Stimulated activated CD4-positive, alpha-beta T cell treated with anti-CD3 and anti-CD28 coated beads, TNF-alpha, amount 100 ng/mL, for 48 hours (primary cell): ENCODE results near the gene CCDC71L.

Experiments
- DNase-seq, 3 donors: peaks; one replicate each; pipeline ENCODE4 v3.0.0-alpha.2; 2020; ENCODE audit warnings: low read depth in 3 of 3

The CCDC71L gene

GRCh38 chr7:106625678-106626301, 35.2 kb downstream of the CCDC71L start:
- no peak for DNase-seq

- no peak for DNase-seq
Measured at GRCh38 chr7:106623853-106624252, 37.1 kb downstream of the CCDC71L start.

GRCh38 chr7:106623315-106623660, 37.7 kb downstream of the CCDC71L start:
- no peak for DNase-seq

GRCh38 chr7:106622654-106623314, 38.2 kb downstream of the CCDC71L start:
- DNase-seq: no peak

- no peak for DNase-seq
Measured at GRCh38 chr7:106621393-106622132, 39.4 kb downstream of the CCDC71L start.

GRCh38 chr7:106620676-106621075, 40.3 kb downstream of the CCDC71L start:
- DNase-seq: no peak

GRCh38 chr7:106620034-106620433, 40.9 kb downstream of the CCDC71L start:
- DNase-seq: no peak

- no peak for DNase-seq
Measured at GRCh38 chr7:106619213-106619612, 41.7 kb downstream of the CCDC71L start.

- DNase-seq: no peak
Measured at GRCh38 chr7:106618480-106618879, 42.5 kb downstream of the CCDC71L start.

- no peak for DNase-seq
Measured at GRCh38 chr7:106617860-106618259, 43.1 kb downstream of the CCDC71L start.

- no peak for DNase-seq
Measured at GRCh38 chr7:106616708-106617051, 44.3 kb downstream of the CCDC71L start.

GRCh38 chr7:106615808-106616707, 44.9 kb downstream of the CCDC71L start:
- no peak for DNase-seq

GRCh38 chr7:106614751-106615150, 46.2 kb downstream of the CCDC71L start:
- no peak for DNase-seq

GRCh38 chr7:106613848-106614560, 47.0 kb downstream of the CCDC71L start:
- DNase-seq: no peak

- DNase-seq: no peak
Measured at GRCh38 chr7:106613279-106613678, 47.7 kb downstream of the CCDC71L start.

GRCh38 chr7:106612432-106612831, 48.5 kb downstream of the CCDC71L start:
- DNase-seq: no peak

- no peak for DNase-seq
Measured at GRCh38 chr7:106611911-106612310, 49.0 kb downstream of the CCDC71L start.

GRCh38 chr7:106610996-106611886, 49.7 kb downstream of the CCDC71L start:
- no peak for DNase-seq

- no peak for DNase-seq
Measured at GRCh38 chr7:106609416-106609815, 51.5 kb downstream of the CCDC71L start.

- DNase-seq: no peak
Measured at GRCh38 chr7:106608661-106609060, 52.3 kb downstream of the CCDC71L start.
